ENCODE measurements around the gene CNTNAP2. TPM values are rescaled to one million over a fixed set of nuclear protein-coding genes. Genes with fewer than 3 reads are reported as not detected.

Gene CNTNAP2
- total and polyA plus RNA-seq, 2 of the 8 experiments (the other 6 are each of a cell fraction or from before 2014, with no cell fraction given), result 27.9 to 71.0 TPM

DNA sequence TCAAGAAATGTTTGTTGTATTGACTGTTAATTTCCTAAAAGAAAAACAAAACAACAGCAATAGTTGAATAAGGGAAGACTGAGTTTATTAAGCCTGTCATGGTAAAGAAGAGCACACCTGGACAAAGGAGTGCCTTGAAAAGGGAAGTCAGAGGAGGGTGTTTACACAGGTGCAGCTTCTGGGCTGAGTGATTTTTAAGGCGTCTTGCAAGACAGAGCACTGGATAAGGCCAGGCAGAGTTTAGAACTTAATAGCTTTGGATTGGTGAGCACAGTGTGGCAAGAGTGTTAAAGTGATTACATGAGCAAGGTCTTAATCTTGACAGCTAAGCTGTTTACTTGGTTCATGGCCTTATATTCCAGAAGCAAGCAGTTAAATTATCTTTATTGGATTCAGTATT lies 423.2 kb downstream of the CNTNAP2 start:
- no peak for DNase-seq (ENCODE audit: low read depth in 1 of 2, low spot score in 2 of 2)
- Histone ChIP-seq H4K20me1 (replicated peaks in 1 of 2; ENCODE audit: control insufficient read depth in 1 of 2, insufficient read depth in 2 of 2, low read length in 2 of 2) (no peaks in the 10 kb centered on the region), H2AFZ (ENCODE audit: low read length) (0 out of 2 replicates have a peak overlapping the region, but pooled peaks have one; percentile 24), H3K27ac (ENCODE audit: low read depth, low read length) (no peak overlapping the region), H2BK5ac (ENCODE audit: low read depth, low read length) (no peak overlapping the region), H3K56ac (replicated peaks; ENCODE audit: insufficient read length, low read depth, low read length) (no peak overlapping the region), H3K4me2 (ENCODE audit: insufficient read depth in 1 of 2, low read depth in 2 of 2, low read length in 2 of 2) (no peak overlapping the region), H3K23me2 (ENCODE audit: low read depth, low read length) (no peaks in the 10 kb centered on the region), H3K14ac (ENCODE audit: insufficient read length) (no peak overlapping the region), H3K18ac (ENCODE audit: extremely low read depth, low read length) (no peak overlapping the region), H3K4me3 (ENCODE audit: extremely low read depth in 1 of 4, insufficient read depth in 2 of 4, low read depth in 3 of 4, low read length in 4 of 4) (no peak overlapping the region), H4K5ac (ENCODE audit: insufficient read length, low read depth, low read length) (no peak overlapping the region), H3K23ac (ENCODE audit: insufficient read length) (no peak overlapping the region), H3K79me2 (ENCODE audit: control insufficient read depth in 1 of 2, insufficient read depth in 2 of 2, low read length in 2 of 2) (no peaks in the 10 kb centered on the region), H3K79me1 (ENCODE audit: low read depth, low read length) (no peaks in the 10 kb centered on the region), H4K91ac (replicated peaks; ENCODE audit: insufficient read length, low read length) (no peak overlapping the region), H3K9me3 (ENCODE audit: insufficient read depth in 2 of 2, low read depth in 1 of 2, low read length in 1 of 2) (no peaks in the 10 kb centered on the region), H2BK15ac (ENCODE audit: low read length) (no peak overlapping the region), H3K4me1 (replicated peaks in 1 of 4; ENCODE audit: control insufficient read depth in 3 of 4, insufficient read depth in 4 of 4, low read length in 3 of 4) (no peaks in the 10 kb centered on the region), H3K4ac (replicated peaks; ENCODE audit: insufficient read length, low read depth, low read length) (no peak overlapping the region), H2AK5ac (ENCODE audit: low read depth, low read length) (no peak overlapping the region), H2BK12ac (ENCODE audit: low read depth, low read length) (no peak overlapping the region), H4K8ac (ENCODE audit: extremely low read depth, insufficient read depth, low read length) (no peak overlapping the region), H2BK20ac (ENCODE audit: low read length) (no peak overlapping the region), H3K9ac (replicated peaks in 1 of 4; ENCODE audit: extremely low read depth in 1 of 4, low read depth in 3 of 4, low read length in 3 of 4) (no peak overlapping the region), H3K36me3 (ENCODE audit: control insufficient read depth in 2 of 4, insufficient read depth in 4 of 4, low read length in 3 of 4) (no peaks in the 10 kb centered on the region), H3K27me3 (replicated peaks in 1 of 4; ENCODE audit: control insufficient read depth in 3 of 4, extremely low read depth in 1 of 4, insufficient read depth in 3 of 4, low read length in 3 of 4) (no peaks in the 10 kb centered on the region), H2BK120ac (replicated peaks; ENCODE audit: low read depth, low read length) (no peak overlapping the region)
- WGBS, 2 experiments (ENCODE audit: extremely low coverage in 1 of 2, insufficient coverage in 1 of 2, insufficient read length in 1 of 2, insufficient replicate concordance in 2 of 2, low coverage in 1 of 2, low lambda C conversion rate in 2 of 2, missing lambda C conversion rate in 1 of 2), result 89% methylated on average over 1 of the region's 1 CpG; no CpG with 5 or more reads in 1 of the 2 experiments
- POLR2A ChIA-PET (ENCODE audit: partially characterized antibody), result no interaction called here
- FAIRE-seq, result no peak
- CTCF ChIA-PET (ENCODE audit: partially characterized antibody), result interaction anchor here (1.3 kb wide), 1 partner anchor 114 kb away, joined by 3 read pairs; no protein-coding TSS in a partner anchor
- TF ChIP-seq YY1 (IDR thresholded peaks at IDR 0.05; ENCODE audit: low read depth, low read length) (no peak), SP4 (IDR thresholded peaks at IDR 0.05; ENCODE audit: low read length) (no peak), SP1 (IDR thresholded peaks at IDR 0.05; ENCODE audit: low read depth, low read length) (no peak), NRF1 (IDR thresholded peaks at IDR 0.05; ENCODE audit: low read depth, low read length) (no peak), TEAD4 (IDR thresholded peaks at IDR 0.05; ENCODE audit: low read depth, low read length) (no peak), BCL11A (IDR thresholded peaks at IDR 0.05; ENCODE audit: low read depth in 2 of 2, low read length in 2 of 2) (no peak), SUZ12 (IDR thresholded peaks at IDR 0.05; ENCODE audit: low read length) (no peak), HDAC6 (IDR thresholded peaks at IDR 0.05; ENCODE audit: low read depth, low read length) (no peak), JUND (IDR thresholded peaks at IDR 0.05; ENCODE audit: low read length) (no peak), TBP (IDR thresholded peaks at IDR 0.05; ENCODE audit: low read depth, low read length) (no peak), RNF2 (IDR thresholded peaks at IDR 0.05; ENCODE audit: borderline replicate concordance, low read depth, low read length, missing control alignments, poor library complexity, severe bottlenecking) (no peak), CHD2 (IDR thresholded peaks at IDR 0.05; ENCODE audit: low read length) (no peak), SIX5 (IDR thresholded peaks at IDR 0.05; ENCODE audit: low read depth, low read length) (no peak), GTF2F1 (IDR thresholded peaks at IDR 0.05; ENCODE audit: borderline replicate concordance, low read depth, low read length) (no peak)
